Measurements from ENCODE around the gene TOR1AIP2. TPM values are rescaled to one million over a fixed set of nuclear protein-coding genes. Genes with fewer than 3 reads are reported as not detected.

Gene TOR1AIP2
- total and polyA plus RNA-seq, 2 of the 13 experiments (the other 11 are each of a cell fraction or from before 2014, with no cell fraction given) = 35.2 to 65.8 TPM

- TF ChIP-seq PATZ1 (CRISPR knock-in tag; IDR thresholded peaks at IDR 0.05) (no peak), CREBL2 (CRISPR knock-in tag; IDR thresholded peaks at IDR 0.05; ENCODE audit: borderline replicate concordance) (no peak), GLI4 (CRISPR knock-in tag; IDR thresholded peaks at IDR 0.05; ENCODE audit: borderline replicate concordance) (no peak), MYPOP (CRISPR knock-in tag; IDR thresholded peaks at IDR 0.05) (no peak), ZNF564 (CRISPR knock-in tag; IDR thresholded peaks at IDR 0.05) (no peak), KLF11 (CRISPR knock-in tag; IDR thresholded peaks at IDR 0.05) (no peak), ARID5B (CRISPR knock-in tag; IDR thresholded peaks at IDR 0.05) (peak; percentile 53; the same call in 1 of the 2 replicates), STAT5B (CRISPR knock-in tag; IDR thresholded peaks at IDR 0.05) (no peak), FOXA1 (IDR thresholded peaks at IDR 0.05) (no peak), FOXA1 (CRISPR knock-in tag; IDR thresholded peaks at IDR 0.05) (peak; percentile 8; the same call in 1 of the 2 replicates), ZSCAN29 (CRISPR knock-in tag; conservative IDR thresholded peaks at IDR 0.05) (no peak), PITX1 (CRISPR knock-in tag; IDR thresholded peaks at IDR 0.05) (0 out of 2 replicates have a peak, but pooled peaks have one; percentile 25), ESRRA (CRISPR knock-in tag; IDR thresholded peaks at IDR 0.05; ENCODE audit: low read depth) (0 out of 2 replicates have a peak, but pooled peaks have one; percentile 33), PRDM10 (CRISPR knock-in tag; IDR thresholded peaks at IDR 0.05; ENCODE audit: low read depth) (no peak), HNRNPUL1 (IDR thresholded peaks at IDR 0.05; ENCODE audit: low read depth, low read length) (peak; percentile 70; the same call in 1 of the 2 replicates), SOX13 (IDR thresholded peaks at IDR 0.05) (no peak), SOX13 (CRISPR knock-in tag; conservative IDR thresholded peaks at IDR 0.05 in 1 of 2, IDR thresholded peaks at IDR 0.05 in 1 of 2) (peak in 1 of 2 experiments; percentile 13; a peak in 1 of 4 replicates), HBP1 (CRISPR knock-in tag; IDR thresholded peaks at IDR 0.05; ENCODE audit: low read depth) (no peak)
These were observed 4.2 kb downstream of the TOR1AIP2 start (continued) for GRCh38 chr1:179873438-179873851.

Measured in HepG2 (cell line).